Measurements from ENCODE around the gene TBC1D16. TPM values are rescaled to one million over a fixed set of nuclear protein-coding genes. Genes with fewer than 3 reads are reported as not detected.

TBC1D16 gene
- total and polyA plus RNA-seq, 10 of the 15 experiments (the other 5 are each of a cell fraction or from before 2014, with no cell fraction given) = 0.01 to 0.13 (median 0.06) TPM; not detected in 3

DNA sequence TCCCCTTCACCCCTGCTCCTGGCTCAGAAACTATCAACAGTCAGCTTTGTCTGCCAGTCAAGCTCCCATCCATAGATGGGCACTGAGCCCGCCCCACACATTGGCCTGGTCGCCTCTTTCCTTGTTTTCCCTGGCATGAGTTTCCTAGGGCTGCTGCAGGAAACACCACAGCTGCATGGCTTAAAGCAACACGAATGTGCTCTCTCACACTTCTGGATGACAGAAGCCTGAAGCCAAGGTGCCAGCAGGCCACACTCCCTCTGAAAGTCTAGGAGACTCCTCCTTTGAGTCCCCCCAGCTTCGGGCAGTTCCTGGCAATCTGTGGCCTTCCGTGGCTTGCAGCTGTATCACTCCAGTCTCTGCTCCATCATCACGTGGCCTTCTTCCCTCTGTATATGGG, 69.9 kb downstream of the TBC1D16 start:
- DNase-seq (ENCODE audit: low read depth, low spot score) = no peak
- ChIA-PET RAD21 (ENCODE audit: unreplicated experiment) (no interaction called here), POLR2A (no interaction called here), CTCF (interaction anchor here (0.8 to 1.4 kb wide), 5 partner anchors 9 to 133 kb away, joined by 3 to 5 read pairs (median 3); no protein-coding TSS in a partner anchor), SMC1A (ENCODE audit: uncharacterized antibody, unreplicated experiment) (interaction anchor here (0.9 kb wide), 1 partner anchor 20 kb away, joined by 3 read pairs; no protein-coding TSS in a partner anchor)
- Histone ChIP-seq H3K4me3 (no peak overlapping the region), H3K9ac (ENCODE audit: control insufficient read depth, insufficient read depth, low read length) (no peak overlapping the region), H4K20me1 (ENCODE audit: control insufficient read depth, insufficient read depth) (no peaks in the 10 kb centered on the region), H3K79me2 (ENCODE audit: control insufficient read depth, insufficient read depth, low read length) (no peaks in the 10 kb centered on the region), H3K36me3 (ENCODE audit: control insufficient read depth in 2 of 2, insufficient read depth in 2 of 2, low read length in 1 of 2) (no peaks in the 10 kb centered on the region), H3K27ac (ENCODE audit: control insufficient read depth, insufficient read depth) (no peak overlapping the region), H3K4me2 (ENCODE audit: control insufficient read depth, insufficient read depth) (no peak overlapping the region), H3K9me3 (replicated peaks; ENCODE audit: control insufficient read depth, insufficient read depth, low read length) (no peaks in the 10 kb centered on the region), H3K4me1 (ENCODE audit: control insufficient read depth, insufficient read depth, low read length) (no peaks in the 10 kb centered on the region), H3K27me3 (replicated peaks in 1 of 2; ENCODE audit: control insufficient read depth in 2 of 2, insufficient read depth in 2 of 2, low read length in 1 of 2) (no peaks in the 10 kb centered on the region), H2AFZ (ENCODE audit: control insufficient read depth, low read depth, low read length) (no peak overlapping the region)
- FAIRE-seq = no peak
- no TSS peak for BruUV-seq (replicated peaks)
- no peak for ATAC-seq
- intact Hi-C loops (cut with micrococcal nuclease; ENCODE audit: unreplicated experiment) = no loop called here
- WGBS (ENCODE audit: insufficient coverage, insufficient replicate concordance, low lambda C conversion rate, missing lambda C conversion rate) = 36% methylated on average over 6 of the region's 6 CpGs
- TF ChIP-seq DPF2 (IDR thresholded peaks at IDR 0.05) (no peak), POLR2A (IDR thresholded peaks at IDR 0.05; ENCODE audit: low read depth, low read length) (no peak), ELK1 (IDR thresholded peaks at IDR 0.05; ENCODE audit: low read depth, low read length) (no peak), USF2 (IDR thresholded peaks at IDR 0.05; ENCODE audit: borderline replicate concordance, low read depth, low read length) (no peak), EZH2 (IDR thresholded peaks at IDR 0.05; ENCODE audit: borderline replicate concordance, control insufficient read depth, low read depth, low read length) (no peak), ZNF622 (IDR thresholded peaks at IDR 0.05) (no peak), FOXM1 (IDR thresholded peaks at IDR 0.05; ENCODE audit: low read depth, low read length) (no peak), RFX5 (IDR thresholded peaks at IDR 0.05; ENCODE audit: low read depth, low read length) (no peak)
- TF ChIP-seq, protein P1, sequence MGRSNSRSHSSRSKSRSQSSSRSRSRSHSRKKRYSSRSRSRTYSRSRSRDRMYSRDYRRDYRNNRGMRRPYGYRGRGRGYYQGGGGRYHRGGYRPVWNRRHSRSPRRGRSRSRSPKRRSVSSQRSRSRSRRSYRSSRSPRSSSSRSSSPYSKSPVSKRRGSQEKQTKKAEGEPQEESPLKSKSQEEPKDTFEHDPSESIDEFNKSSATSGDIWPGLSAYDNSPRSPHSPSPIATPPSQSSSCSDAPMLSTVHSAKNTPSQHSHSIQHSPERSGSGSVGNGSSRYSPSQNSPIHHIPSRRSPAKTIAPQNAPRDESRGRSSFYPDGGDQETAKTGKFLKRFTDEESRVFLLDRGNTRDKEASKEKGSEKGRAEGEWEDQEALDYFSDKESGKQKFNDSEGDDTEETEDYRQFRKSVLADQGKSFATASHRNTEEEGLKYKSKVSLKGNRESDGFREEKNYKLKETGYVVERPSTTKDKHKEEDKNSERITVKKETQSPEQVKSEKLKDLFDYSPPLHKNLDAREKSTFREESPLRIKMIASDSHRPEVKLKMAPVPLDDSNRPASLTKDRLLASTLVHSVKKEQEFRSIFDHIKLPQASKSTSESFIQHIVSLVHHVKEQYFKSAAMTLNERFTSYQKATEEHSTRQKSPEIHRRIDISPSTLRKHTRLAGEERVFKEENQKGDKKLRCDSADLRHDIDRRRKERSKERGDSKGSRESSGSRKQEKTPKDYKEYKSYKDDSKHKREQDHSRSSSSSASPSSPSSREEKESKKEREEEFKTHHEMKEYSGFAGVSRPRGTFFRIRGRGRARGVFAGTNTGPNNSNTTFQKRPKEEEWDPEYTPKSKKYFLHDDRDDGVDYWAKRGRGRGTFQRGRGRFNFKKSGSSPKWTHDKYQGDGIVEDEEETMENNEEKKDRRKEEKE (IDR thresholded peaks at IDR 0.05) = no peak
- TF ChIP-seq, protein P2, sequence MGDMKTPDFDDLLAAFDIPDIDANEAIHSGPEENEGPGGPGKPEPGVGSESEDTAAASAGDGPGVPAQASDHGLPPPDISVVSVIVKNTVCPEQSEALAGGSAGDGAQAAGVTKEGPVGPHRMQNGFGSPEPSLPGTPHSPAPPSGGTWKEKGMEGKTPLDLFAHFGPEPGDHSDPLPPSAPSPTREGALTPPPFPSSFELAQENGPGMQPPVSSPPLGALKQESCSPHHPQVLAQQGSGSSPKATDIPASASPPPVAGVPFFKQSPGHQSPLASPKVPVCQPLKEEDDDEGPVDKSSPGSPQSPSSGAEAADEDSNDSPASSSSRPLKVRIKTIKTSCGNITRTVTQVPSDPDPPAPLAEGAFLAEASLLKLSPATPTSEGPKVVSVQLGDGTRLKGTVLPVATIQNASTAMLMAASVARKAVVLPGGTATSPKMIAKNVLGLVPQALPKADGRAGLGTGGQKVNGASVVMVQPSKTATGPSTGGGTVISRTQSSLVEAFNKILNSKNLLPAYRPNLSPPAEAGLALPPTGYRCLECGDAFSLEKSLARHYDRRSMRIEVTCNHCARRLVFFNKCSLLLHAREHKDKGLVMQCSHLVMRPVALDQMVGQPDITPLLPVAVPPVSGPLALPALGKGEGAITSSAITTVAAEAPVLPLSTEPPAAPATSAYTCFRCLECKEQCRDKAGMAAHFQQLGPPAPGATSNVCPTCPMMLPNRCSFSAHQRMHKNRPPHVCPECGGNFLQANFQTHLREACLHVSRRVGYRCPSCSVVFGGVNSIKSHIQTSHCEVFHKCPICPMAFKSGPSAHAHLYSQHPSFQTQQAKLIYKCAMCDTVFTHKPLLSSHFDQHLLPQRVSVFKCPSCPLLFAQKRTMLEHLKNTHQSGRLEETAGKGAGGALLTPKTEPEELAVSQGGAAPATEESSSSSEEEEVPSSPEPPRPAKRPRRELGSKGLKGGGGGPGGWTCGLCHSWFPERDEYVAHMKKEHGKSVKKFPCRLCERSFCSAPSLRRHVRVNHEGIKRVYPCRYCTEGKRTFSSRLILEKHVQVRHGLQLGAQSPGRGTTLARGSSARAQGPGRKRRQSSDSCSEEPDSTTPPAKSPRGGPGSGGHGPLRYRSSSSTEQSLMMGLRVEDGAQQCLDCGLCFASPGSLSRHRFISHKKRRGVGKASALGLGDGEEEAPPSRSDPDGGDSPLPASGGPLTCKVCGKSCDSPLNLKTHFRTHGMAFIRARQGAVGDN (IDR thresholded peaks at IDR 0.05) = no peak
- TF ChIP-seq, protein P3, sequence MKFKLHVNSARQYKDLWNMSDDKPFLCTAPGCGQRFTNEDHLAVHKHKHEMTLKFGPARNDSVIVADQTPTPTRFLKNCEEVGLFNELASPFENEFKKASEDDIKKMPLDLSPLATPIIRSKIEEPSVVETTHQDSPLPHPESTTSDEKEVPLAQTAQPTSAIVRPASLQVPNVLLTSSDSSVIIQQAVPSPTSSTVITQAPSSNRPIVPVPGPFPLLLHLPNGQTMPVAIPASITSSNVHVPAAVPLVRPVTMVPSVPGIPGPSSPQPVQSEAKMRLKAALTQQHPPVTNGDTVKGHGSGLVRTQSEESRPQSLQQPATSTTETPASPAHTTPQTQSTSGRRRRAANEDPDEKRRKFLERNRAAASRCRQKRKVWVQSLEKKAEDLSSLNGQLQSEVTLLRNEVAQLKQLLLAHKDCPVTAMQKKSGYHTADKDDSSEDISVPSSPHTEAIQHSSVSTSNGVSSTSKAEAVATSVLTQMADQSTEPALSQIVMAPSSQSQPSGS (IDR thresholded peaks at IDR 0.05; ENCODE audit: low read length) = no peak
- in situ Hi-C loops (cut with MboI) = no loop called here

All from GM12878 (cell line).